ENCODE data around the gene SPEG. TPM values are rescaled to one million over a fixed set of nuclear protein-coding genes. Genes with fewer than 3 reads are reported as not detected.
"Not testable (repeated sequence)": the region's sequence is repeated elsewhere in the genome, so short reads cannot be mapped to it uniquely, and the experiment has no call there.

SPEG gene
- total and polyA plus RNA-seq, 3 experiments from 2014 or later: 0.48 to 1.0 (median 0.94) TPM

- DNase-seq: no peak
- Histone ChIP-seq H3K27me3 (ENCODE audit: insufficient read depth, low read length, poor library complexity, severe bottlenecking) (no peaks in the 10 kb centered on the region), H3K36me3 (ENCODE audit: insufficient read depth, low read length) (no peaks in the 10 kb centered on the region), H3K27ac (ENCODE audit: low read depth, low read length) (no peak overlapping the region), H3K9me3 (ENCODE audit: low read length) (no peaks in the 10 kb centered on the region), H3K4me3 (ENCODE audit: low read length) (no peak overlapping the region), H3K4me1 (ENCODE audit: insufficient read depth, low read length) (no peaks in the 10 kb centered on the region)
- no peaks in the 10 kb centered on the region for H3K9me3 Mint-ChIP-seq
- H3K27me3 Mint-ChIP-seq: peaks cover 13 to 27% of the 10 kb centered on the region in 2 donors
- no peak overlapping the region for H3K4me3 Mint-ChIP-seq
- ChIA-PET CTCF (interaction anchor here (6.3 kb wide), 1 partner anchor 123 kb away, joined by 77 read pairs; no protein-coding TSS in a partner anchor), POLR2A (no interaction called here)
- no peaks in the 10 kb centered on the region for H3K36me3 Mint-ChIP-seq
- H3K4me1 Mint-ChIP-seq: peaks cover 0 to 5% (median 0%) of the 10 kb centered on the region in 3 donors
- H3K27ac Mint-ChIP-seq: no peak overlapping the region
Observed at GRCh38 chr2:219405958-219406860, 28.4 kb upstream of the SPEG start.

GRCh38 chr2:219406861-219407230 lies 27.8 kb upstream of the SPEG start:
- DNase-seq: no peak
- H3K27ac ChIP-seq (ENCODE audit: low read depth, low read length): no peak overlapping the region
- H3K27me3 Mint-ChIP-seq: peaks cover 17 to 27% of the 10 kb centered on the region in 2 donors
- H3K36me3 ChIP-seq (ENCODE audit: insufficient read depth, low read length): no peaks in the 10 kb centered on the region
- H3K36me3 Mint-ChIP-seq: no peaks in the 10 kb centered on the region
- no peaks in the 10 kb centered on the region for H3K27me3 ChIP-seq (ENCODE audit: insufficient read depth, low read length, poor library complexity, severe bottlenecking)
- H3K9me3 Mint-ChIP-seq: peaks cover 0 to 2% (median 0%) of the 10 kb centered on the region in 5 donors
- H3K27ac Mint-ChIP-seq: no peak overlapping the region
- H3K4me3 ChIP-seq (ENCODE audit: low read length): no peak overlapping the region
- H3K4me1 Mint-ChIP-seq: peaks cover 0 to 5% (median 0%) of the 10 kb centered on the region in 3 donors
- no peaks in the 10 kb centered on the region for H3K9me3 ChIP-seq (ENCODE audit: low read length)
- no peak overlapping the region for H3K4me3 Mint-ChIP-seq
- ChIA-PET POLR2A (no interaction called here), CTCF (no interaction called here)
- H3K4me1 ChIP-seq (ENCODE audit: insufficient read depth, low read length): no peaks in the 10 kb centered on the region

GRCh38 chr2:219407343-219407742 lies 27.3 kb upstream of the SPEG start:
- DNase-seq; H3K4me1 ChIP-seq (ENCODE audit: insufficient read depth, low read length); POLR2A ChIA-PET; H3K36me3 Mint-ChIP-seq; H3K27me3 ChIP-seq (ENCODE audit: insufficient read depth, low read length, poor library complexity, severe bottlenecking); H3K4me3 ChIP-seq (ENCODE audit: low read length); H3K9me3 Mint-ChIP-seq; H3K27ac ChIP-seq (ENCODE audit: low read depth, low read length); H3K27ac Mint-ChIP-seq; H3K9me3 ChIP-seq (ENCODE audit: low read length); H3K4me1 Mint-ChIP-seq; H3K4me3 Mint-ChIP-seq; H3K36me3 ChIP-seq (ENCODE audit: insufficient read depth, low read length): not testable (repeated sequence)
- CTCF ChIA-PET: interaction anchor here (0.9 kb wide), 1 partner anchor 122 kb away, joined by 3 read pairs; no protein-coding TSS in a partner anchor
- peaks cover 19 to 22% of the 10 kb centered on the region in 2 donors for H3K27me3 Mint-ChIP-seq

GRCh38 chr2:219408204-219408603 lies 26.4 kb upstream of the SPEG start:
- no peak for DNase-seq
- no peaks in the 10 kb centered on the region for H3K36me3 Mint-ChIP-seq
- ChIA-PET CTCF (interaction anchor here (1.7 kb wide), 1 partner anchor 102 kb away, joined by 3 read pairs; no protein-coding TSS in a partner anchor), POLR2A (no interaction called here)
- H3K4me1 Mint-ChIP-seq: no peaks in the 10 kb centered on the region
- Histone ChIP-seq H3K4me1 (ENCODE audit: insufficient read depth, low read length) (no peaks in the 10 kb centered on the region), H3K27me3 (ENCODE audit: insufficient read depth, low read length, poor library complexity, severe bottlenecking) (peaks cover 3% of the 10 kb centered on the region), H3K36me3 (ENCODE audit: insufficient read depth, low read length) (no peaks in the 10 kb centered on the region), H3K9me3 (ENCODE audit: low read length) (no peaks in the 10 kb centered on the region), H3K4me3 (ENCODE audit: low read length) (no peak overlapping the region), H3K27ac (ENCODE audit: low read depth, low read length) (no peak overlapping the region)
- peaks cover 0 to 8% (median 5%) of the 10 kb centered on the region in 5 donors for H3K9me3 Mint-ChIP-seq
- peak overlapping the region in 2 of 8 donors; percentile 9 to 50 for H3K27ac Mint-ChIP-seq
- peaks cover 24% of the 10 kb centered on the region in 2 donors for H3K27me3 Mint-ChIP-seq
- no peak overlapping the region for H3K4me3 Mint-ChIP-seq

GRCh38 chr2:219408631-219409030 lies 26.0 kb upstream of the SPEG start:
- no peaks in the 10 kb centered on the region for H3K36me3 ChIP-seq (ENCODE audit: insufficient read depth, low read length)
- no peak overlapping the region for H3K4me3 Mint-ChIP-seq
- POLR2A ChIA-PET: no interaction called here
- no peaks in the 10 kb centered on the region for H3K4me1 ChIP-seq (ENCODE audit: insufficient read depth, low read length)
- CTCF ChIA-PET: interaction anchor here (1.4 to 1.7 kb wide), 2 partner anchors 101 to 121 kb away, joined by 3 to 7 read pairs; no protein-coding TSS in a partner anchor
- peaks cover 3% of the 10 kb centered on the region for H3K27me3 ChIP-seq (ENCODE audit: insufficient read depth, low read length, poor library complexity, severe bottlenecking)
- peaks cover 0 to 9% (median 5%) of the 10 kb centered on the region in 5 donors for H3K9me3 Mint-ChIP-seq
- H3K9me3 ChIP-seq (ENCODE audit: low read length): no peaks in the 10 kb centered on the region
- H3K4me1 Mint-ChIP-seq: no peaks in the 10 kb centered on the region
- DNase-seq: no peak
- no peaks in the 10 kb centered on the region for H3K36me3 Mint-ChIP-seq
- H3K27ac Mint-ChIP-seq: no peak overlapping the region
- H3K4me3 ChIP-seq (ENCODE audit: low read length): no peak overlapping the region
- H3K27ac ChIP-seq (ENCODE audit: low read depth, low read length): no peak overlapping the region
- peaks cover 25 to 26% of the 10 kb centered on the region in 2 donors for H3K27me3 Mint-ChIP-seq

- H3K4me3 ChIP-seq (ENCODE audit: low read length): no peak overlapping the region
- DNase-seq: no peak
- CTCF ChIA-PET: interaction anchor here (1.4 to 1.7 kb wide), 2 partner anchors 100 to 120 kb away, joined by 3 to 7 read pairs; no protein-coding TSS in a partner anchor
- Mint-ChIP-seq H3K27me3 (peaks cover 25 to 27% of the 10 kb centered on the region in 2 donors), H3K4me3 (no peak overlapping the region), H3K4me1 (no peaks in the 10 kb centered on the region), H3K27ac (no peak overlapping the region), H3K9me3 (peaks cover 0 to 11% (median 5%) of the 10 kb centered on the region in 5 donors), H3K36me3 (no peaks in the 10 kb centered on the region)
- H3K36me3 ChIP-seq (ENCODE audit: insufficient read depth, low read length): no peaks in the 10 kb centered on the region
- no peak overlapping the region for H3K27ac ChIP-seq (ENCODE audit: low read depth, low read length)
- H3K9me3 ChIP-seq (ENCODE audit: low read length): no peaks in the 10 kb centered on the region
- POLR2A ChIA-PET: no interaction called here
- no peaks in the 10 kb centered on the region for H3K4me1 ChIP-seq (ENCODE audit: insufficient read depth, low read length)
- H3K27me3 ChIP-seq (ENCODE audit: insufficient read depth, low read length, poor library complexity, severe bottlenecking): peaks cover 3% of the 10 kb centered on the region
Observed at GRCh38 chr2:219409619-219410018, 25.0 kb upstream of the SPEG start.

- Mint-ChIP-seq H3K27me3 (peaks cover 27 to 28% of the 10 kb centered on the region in 2 donors), H3K9me3 (peaks cover 0 to 11% (median 5%) of the 10 kb centered on the region in 5 donors), H3K4me1 (no peaks in the 10 kb centered on the region), H3K4me3 (no peak overlapping the region), H3K36me3 (no peaks in the 10 kb centered on the region), H3K27ac (no peak overlapping the region)
- Histone ChIP-seq H3K4me1 (ENCODE audit: insufficient read depth, low read length) (no peaks in the 10 kb centered on the region), H3K4me3 (ENCODE audit: low read length) (no peak overlapping the region), H3K27me3 (ENCODE audit: insufficient read depth, low read length, poor library complexity, severe bottlenecking) (peaks cover 3% of the 10 kb centered on the region), H3K36me3 (ENCODE audit: insufficient read depth, low read length) (no peaks in the 10 kb centered on the region), H3K9me3 (ENCODE audit: low read length) (no peaks in the 10 kb centered on the region), H3K27ac (ENCODE audit: low read depth, low read length) (no peak overlapping the region)
- CTCF ChIA-PET: no interaction called here
- DNase-seq: no peak
- POLR2A ChIA-PET: no interaction called here
Observed at GRCh38 chr2:219410390-219410789, 24.3 kb upstream of the SPEG start.

- Mint-ChIP-seq H3K36me3 (no peaks in the 10 kb centered on the region), H3K4me3 (no peak overlapping the region), H3K27ac (no peak overlapping the region), H3K27me3 (peaks cover 41 to 44% of the 10 kb centered on the region in 2 donors), H3K9me3 (peaks cover 0 to 11% (median 5%) of the 10 kb centered on the region in 5 donors), H3K4me1 (peaks cover 0 to 3% (median 0%) of the 10 kb centered on the region in 3 donors)
- H3K36me3 ChIP-seq (ENCODE audit: insufficient read depth, low read length): no peaks in the 10 kb centered on the region
- DNase-seq: no peak
- ChIA-PET POLR2A (no interaction called here), CTCF (interaction anchor here (1.6 kb wide), 2 partner anchors 12 to 19 kb away, joined by 3 to 5 read pairs; no protein-coding TSS in a partner anchor)
- no peak overlapping the region for H3K27ac ChIP-seq (ENCODE audit: low read depth, low read length)
- H3K27me3 ChIP-seq (ENCODE audit: insufficient read depth, low read length, poor library complexity, severe bottlenecking): peaks cover 10% of the 10 kb centered on the region
- H3K9me3 ChIP-seq (ENCODE audit: low read length): no peaks in the 10 kb centered on the region
- no peak overlapping the region for H3K4me3 ChIP-seq (ENCODE audit: low read length)
- H3K4me1 ChIP-seq (ENCODE audit: insufficient read depth, low read length): no peaks in the 10 kb centered on the region
Observed at GRCh38 chr2:219414857-219415256, 19.8 kb upstream of the SPEG start.

All from CD8-positive, alpha-beta memory T cell (primary cell).